Karpas-422 (cell line): ENCODE measurements around the gene TK2. TPM values are rescaled to one million over a fixed set of nuclear protein-coding genes. Genes with fewer than 3 reads are reported as not detected.

Experiments
- DNase-seq: peaks from one replicate; pipeline ENCODE4 v3.0.0-alpha.2; 2015
- H2AFZ ChIP-seq: fragments of 200-600 bp; sonication (generic); 2 replicates; pipeline ENCODE4 v1.6.1; 2014; ENCODE audit warnings: antibody characterized with exemption, low read length, mixed read lengths
- H3K27ac ChIP-seq: fragments of 200-600 bp; sonication (generic); 2 replicates; pipeline ENCODE4 v1.5.1; 2014; ENCODE audit warnings: mild to moderate bottlenecking, low read length, moderate library complexity
- H3K27me3 ChIP-seq: fragments of 200-600 bp; sonication (generic); 2 replicates; pipeline ENCODE4 v1.6.1; 2014; ENCODE audit warnings: low read length, mixed read lengths
- H3K36me3 ChIP-seq: fragments of 200-600 bp; sonication (generic); 2 replicates; pipeline ENCODE4 v1.6.1; 2014; ENCODE audit warnings: low read length, mixed read lengths; ENCODE audit not compliant: insufficient read depth
- H3K4me1 ChIP-seq: fragments of 200-600 bp; sonication (generic); 2 replicates; pipeline ENCODE4 v1.6.1; 2014; ENCODE audit warnings: mild to moderate bottlenecking, low read length, mixed read lengths
- H3K4me2 ChIP-seq: fragments of 200-600 bp; sonication (generic); 2 replicates; pipeline ENCODE4 v1.6.1; 2014; ENCODE audit warnings: low read length, low read depth, mild to moderate bottlenecking; ENCODE audit not compliant: poor library complexity, severe bottlenecking
- H3K4me3 ChIP-seq: fragments of 200-600 bp; sonication (generic); 2 replicates; pipeline ENCODE4 v1.5.1; 2014; ENCODE audit warnings: mild to moderate bottlenecking, antibody characterized with exemption, low read length, mixed read lengths
- H3K79me2 ChIP-seq: fragments of 200-600 bp; sonication (generic); 2 replicates; pipeline ENCODE4 v1.6.1; 2014; ENCODE audit warnings: mild to moderate bottlenecking, low read length, mixed read lengths
- H3K9ac ChIP-seq: fragments of 200-600 bp; sonication (generic); 2 replicates; pipeline ENCODE4 v1.6.0; 2014; ENCODE audit warnings: low read length
- H3K9me2 ChIP-seq: fragments of 200-600 bp; sonication (generic), shearing (Covaris generic); replicated peaks from 2 replicates; pipeline ENCODE4 v1.6.0; 2014; ENCODE audit warnings: mild to moderate bottlenecking, low read length, moderate library complexity; ENCODE audit not compliant: insufficient read depth
- H3K9me3 ChIP-seq: fragments of 300-700, 200-600 bp; sonication (generic); 2 replicates; pipeline ENCODE4 v1.6.1; 2014; ENCODE audit warnings: low read length, mixed read lengths
- H4K20me1 ChIP-seq: fragments of 200-600 bp; sonication (generic); 2 replicates; pipeline ENCODE4 v1.6.1; 2014; ENCODE audit warnings: mild to moderate bottlenecking, antibody characterized with exemption, low read length, low read depth; ENCODE audit not compliant: insufficient read depth
- total RNA-seq: library from RNA; depleted of rRNA; stranded (reverse); fragments of >200 nt; shearing (Covaris generic); gene quantifications from 2 replicates; pipeline ENCODE4 v1.2.3, GENCODE V29; 2014; ENCODE audit warnings: low replicate concordance

The TK2 gene
- total RNA-seq, 1 experiment from 2014 or later = 6.9 TPM

DNA sequence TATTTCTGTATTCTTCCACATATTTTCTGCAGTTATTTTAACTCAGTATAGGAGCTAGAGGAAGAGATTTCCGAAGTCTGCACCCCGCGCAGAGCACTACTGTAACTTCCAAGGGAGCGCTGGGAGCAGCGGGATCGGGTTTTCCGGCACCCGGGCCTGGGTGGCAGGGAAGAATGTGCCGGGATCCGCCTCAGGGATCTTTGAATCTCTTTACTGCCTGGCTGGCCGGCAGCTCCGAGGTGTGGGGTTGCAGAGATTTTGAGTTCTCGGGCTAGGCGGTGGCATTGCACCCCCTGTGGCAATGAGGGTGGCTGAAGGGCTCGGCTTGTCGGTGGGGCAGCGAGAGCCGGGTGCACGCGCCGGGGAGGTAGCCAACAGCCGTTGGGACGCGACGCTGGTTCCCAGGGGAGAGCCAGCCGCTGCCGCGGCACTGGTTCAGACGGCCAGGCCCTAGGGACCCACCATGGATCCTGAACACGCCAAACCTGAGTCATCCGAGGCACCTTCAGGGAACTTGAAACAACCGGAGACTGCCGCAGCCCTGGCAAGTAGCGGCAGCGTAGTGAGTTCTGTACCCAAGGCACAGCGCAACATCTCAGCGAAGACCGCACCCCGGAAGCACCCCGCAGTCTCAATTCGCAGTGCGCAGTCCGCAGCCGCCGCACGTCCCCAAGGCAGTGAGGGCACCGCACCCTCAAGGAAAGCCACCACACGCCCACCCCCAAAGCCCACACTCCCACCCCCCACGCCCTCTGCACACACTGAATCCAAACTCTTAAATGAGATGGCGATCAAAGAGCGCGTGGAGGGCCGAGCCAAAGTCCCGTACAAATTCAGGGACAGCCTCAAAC, 16.4 kb upstream of the TK2 start, which contains the start of gene CMTM1:
TSS of gene CMTM1 (plus strand) at position 389 of the 851 bp plus-strand sequence. CDS start at position 464, 75 bp downstream.
- no peak for DNase-seq
- peaks cover 8% of the 10 kb centered on the region; the same call in 1 of the 2 replicates for H3K36me3 ChIP-seq
- no peaks in the 10 kb centered on the region for H3K9me3 ChIP-seq
- no peaks in the 10 kb centered on the region for H4K20me1 ChIP-seq
- no peak within 1 kb of the TSS for H3K9ac ChIP-seq
- no peaks in the 10 kb centered on the region for H3K9me2 ChIP-seq
- no peak within 1 kb of the TSS for H3K4me2 ChIP-seq
- H3K27ac ChIP-seq = no peak within 1 kb of the TSS
- no peak within 1 kb of the TSS for H3K4me3 ChIP-seq
- H3K4me1 ChIP-seq = no peaks in the 10 kb centered on the region
- H2AFZ ChIP-seq = no peak within 1 kb of the TSS
- no peaks in the 10 kb centered on the region for H3K79me2 ChIP-seq
- H3K27me3 ChIP-seq = no peaks in the 10 kb centered on the region

DNA sequence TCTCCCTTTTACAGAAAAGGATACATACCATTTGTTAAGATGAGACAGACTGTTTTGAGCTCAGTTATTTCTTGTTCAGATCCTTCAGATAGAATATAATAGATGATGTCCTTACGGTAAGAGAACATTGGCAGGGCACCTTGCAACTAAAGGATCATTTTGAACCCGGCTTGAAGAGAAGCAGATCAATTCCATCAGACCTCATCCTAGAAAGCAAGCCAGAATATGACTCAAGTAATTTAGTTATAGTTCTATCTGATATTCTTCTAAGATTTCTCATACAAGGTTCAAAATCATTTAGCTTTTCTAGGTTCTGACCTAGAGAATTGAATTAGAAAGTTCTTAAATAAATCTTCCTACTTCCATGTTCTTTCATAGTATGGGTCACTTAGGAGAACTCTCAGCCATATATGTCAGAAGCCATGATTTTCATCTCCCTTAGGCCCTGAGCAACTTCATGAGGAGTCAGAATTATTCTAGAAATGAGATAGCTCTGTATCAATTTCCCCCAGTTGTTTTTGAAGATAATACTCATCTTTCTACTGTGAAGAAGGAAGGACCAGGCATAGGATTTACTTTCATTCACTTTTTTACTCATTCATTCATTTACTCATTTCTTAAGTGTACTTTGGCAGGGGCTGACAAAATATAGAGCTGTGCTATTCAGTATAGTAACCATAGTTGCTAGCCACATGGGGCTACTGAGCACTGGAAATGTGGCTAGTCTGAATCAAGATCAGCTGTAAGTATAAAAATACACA, 13.8 kb upstream of the TK2 start:
- DNase-seq = no peak

DNA sequence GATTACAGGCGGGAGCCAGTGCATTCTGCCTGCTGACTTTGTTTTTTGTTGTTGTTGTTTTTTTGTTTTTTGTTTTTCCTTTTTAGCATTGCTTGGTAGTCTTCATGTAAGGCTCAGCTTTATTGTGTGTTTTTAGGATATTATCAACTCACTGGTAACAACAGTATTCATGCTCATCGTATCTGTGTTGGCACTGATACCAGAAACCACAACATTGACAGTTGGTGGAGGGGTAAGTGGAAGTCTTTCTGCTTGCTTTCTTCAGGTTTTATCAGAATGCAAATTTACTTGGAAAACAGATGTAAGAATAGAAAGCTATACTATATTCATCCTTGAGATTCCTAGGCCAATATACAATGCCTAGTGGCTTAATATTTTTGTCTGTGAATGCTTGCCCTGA, 13.1 kb upstream of the TK2 start:
- Histone ChIP-seq H3K9me3 (no peaks in the 10 kb centered on the region), H3K4me3 (no peak overlapping the region), H3K79me2 (no peaks in the 10 kb centered on the region), H3K27ac (no peak overlapping the region), H3K4me1 (no peaks in the 10 kb centered on the region), H3K36me3 (peaks cover 15% of the 10 kb centered on the region; the same call in 1 of the 2 replicates), H3K9ac (no peak overlapping the region), H3K4me2 (no peak overlapping the region), H3K9me2 (no peaks in the 10 kb centered on the region), H4K20me1 (no peaks in the 10 kb centered on the region), H3K27me3 (no peaks in the 10 kb centered on the region), H2AFZ (no peak overlapping the region)
- DNase-seq = no peak

More for the DNA sequence above, 13.8 kb upstream of the TK2 start:
- Histone ChIP-seq H2AFZ (no peak overlapping the region), H3K27ac (no peak overlapping the region), H3K79me2 (no peaks in the 10 kb centered on the region), H3K9ac (no peak overlapping the region), H3K36me3 (peaks cover 12% of the 10 kb centered on the region; the same call in 1 of the 2 replicates), H3K4me3 (no peak overlapping the region), H4K20me1 (no peaks in the 10 kb centered on the region), H3K9me3 (no peaks in the 10 kb centered on the region), H3K9me2 (no peaks in the 10 kb centered on the region), H3K27me3 (no peaks in the 10 kb centered on the region), H3K4me2 (no peak overlapping the region), H3K4me1 (no peaks in the 10 kb centered on the region)

DNA sequence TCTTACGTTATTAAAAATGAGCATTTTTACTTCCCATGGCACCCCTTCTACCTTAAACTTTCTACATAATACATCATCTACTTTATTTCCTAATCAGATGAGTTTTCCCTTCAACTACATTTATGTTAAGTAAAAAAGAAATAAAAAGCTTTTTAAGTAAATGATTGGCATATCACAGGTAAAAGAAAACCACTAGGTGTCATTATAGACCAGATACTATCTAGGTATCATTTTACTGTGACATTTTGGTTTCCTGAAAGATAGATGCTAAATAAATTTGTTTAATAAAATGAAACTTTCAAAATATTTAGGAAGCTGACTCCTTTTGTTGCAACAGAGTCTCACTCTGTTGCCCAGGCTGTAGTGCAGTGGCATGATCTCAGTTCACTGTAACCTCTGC, 12.5 kb upstream of the TK2 start:
- no peaks in the 10 kb centered on the region for H3K4me1 ChIP-seq
- no peak overlapping the region for H3K9ac ChIP-seq
- H3K9me3 ChIP-seq = no peaks in the 10 kb centered on the region
- 0 out of 2 replicates have a peak, but pooled peaks cover 2% of the 10 kb centered on the region for H3K79me2 ChIP-seq
- no peak for DNase-seq
- H3K27ac ChIP-seq = no peak overlapping the region
- peaks cover 15% of the 10 kb centered on the region; the same call in 1 of the 2 replicates for H3K36me3 ChIP-seq
- no peak overlapping the region for H3K4me3 ChIP-seq
- H3K4me2 ChIP-seq = no peak overlapping the region
- H3K9me2 ChIP-seq = no peaks in the 10 kb centered on the region
- H2AFZ ChIP-seq = no peak overlapping the region
- H4K20me1 ChIP-seq = no peaks in the 10 kb centered on the region
- no peaks in the 10 kb centered on the region for H3K27me3 ChIP-seq

DNA sequence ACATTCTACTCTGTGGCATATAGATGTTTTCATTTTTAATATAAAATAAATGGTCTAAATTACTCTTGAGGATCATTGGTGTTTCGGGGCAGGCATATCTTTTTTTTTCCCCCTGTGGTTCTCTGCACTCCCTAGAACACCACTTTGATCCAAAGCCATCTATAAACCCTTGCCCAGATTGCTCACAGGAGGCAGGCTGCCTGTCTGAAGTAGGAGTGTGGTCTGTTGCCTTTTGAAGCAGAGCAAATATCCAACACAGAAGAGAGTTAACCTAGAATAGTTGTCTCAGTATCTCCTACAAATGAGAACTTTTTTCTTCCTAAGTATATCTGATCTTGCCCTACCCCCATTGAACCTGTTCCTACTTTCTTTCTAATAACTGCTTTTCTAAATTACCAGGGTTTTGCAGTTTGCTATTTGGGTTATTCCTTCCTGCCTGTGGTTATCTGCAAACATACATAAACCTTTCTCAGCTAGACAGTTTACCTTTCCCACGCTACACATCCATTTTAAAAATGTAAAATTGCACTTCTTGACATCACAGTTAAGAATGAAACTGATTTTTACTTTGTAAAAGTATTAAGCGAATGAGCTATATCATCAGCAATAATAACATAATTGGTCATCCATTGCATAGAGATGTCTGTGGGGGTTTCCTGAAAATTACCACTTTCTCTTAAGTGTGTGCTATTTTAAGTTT, 11.6 kb upstream of the TK2 start:
- Histone ChIP-seq H3K9ac (no peak overlapping the region), H3K4me2 (no peak overlapping the region), H3K27me3 (no peaks in the 10 kb centered on the region), H3K27ac (no peak overlapping the region), H2AFZ (no peak overlapping the region), H3K36me3 (peaks cover 15% of the 10 kb centered on the region; the same call in 1 of the 2 replicates), H3K9me2 (no peaks in the 10 kb centered on the region), H3K4me1 (no peaks in the 10 kb centered on the region), H3K4me3 (no peak overlapping the region), H4K20me1 (no peaks in the 10 kb centered on the region), H3K79me2 (0 out of 2 replicates have a peak, but pooled peaks cover 3% of the 10 kb centered on the region), H3K9me3 (no peaks in the 10 kb centered on the region)
- no peak for DNase-seq

DNA sequence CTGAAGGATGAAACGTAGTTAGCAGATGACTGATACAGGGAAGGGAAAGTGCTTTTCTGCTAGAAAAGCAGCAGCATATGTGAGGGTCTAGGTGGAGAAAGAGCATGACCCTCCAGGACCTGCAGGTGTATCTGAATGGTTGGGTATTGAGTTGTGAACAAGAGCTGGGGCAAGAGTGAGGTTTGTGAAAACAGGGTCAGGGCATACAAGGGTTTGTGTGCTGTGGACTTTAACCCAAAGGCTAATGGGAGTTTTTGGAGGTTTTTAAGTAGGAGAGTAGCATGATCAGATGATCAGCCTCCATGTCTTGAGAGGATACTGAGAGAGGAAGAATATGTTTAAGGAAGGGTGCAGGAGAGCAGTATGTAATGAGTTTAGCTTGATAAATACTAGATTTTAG, 10.2 kb upstream of the TK2 start:
- Histone ChIP-seq H3K9me3 (no peaks in the 10 kb centered on the region), H3K4me1 (no peaks in the 10 kb centered on the region), H3K27ac (no peak overlapping the region), H4K20me1 (no peaks in the 10 kb centered on the region), H3K27me3 (no peaks in the 10 kb centered on the region), H2AFZ (no peak overlapping the region), H3K9ac (no peak overlapping the region), H3K4me2 (no peak overlapping the region), H3K4me3 (no peak overlapping the region), H3K9me2 (no peaks in the 10 kb centered on the region), H3K36me3 (peaks cover 12% of the 10 kb centered on the region; the same call in 1 of the 2 replicates), H3K79me2 (0 out of 2 replicates have a peak, but pooled peaks cover 7% of the 10 kb centered on the region)
- no peak for DNase-seq

DNA sequence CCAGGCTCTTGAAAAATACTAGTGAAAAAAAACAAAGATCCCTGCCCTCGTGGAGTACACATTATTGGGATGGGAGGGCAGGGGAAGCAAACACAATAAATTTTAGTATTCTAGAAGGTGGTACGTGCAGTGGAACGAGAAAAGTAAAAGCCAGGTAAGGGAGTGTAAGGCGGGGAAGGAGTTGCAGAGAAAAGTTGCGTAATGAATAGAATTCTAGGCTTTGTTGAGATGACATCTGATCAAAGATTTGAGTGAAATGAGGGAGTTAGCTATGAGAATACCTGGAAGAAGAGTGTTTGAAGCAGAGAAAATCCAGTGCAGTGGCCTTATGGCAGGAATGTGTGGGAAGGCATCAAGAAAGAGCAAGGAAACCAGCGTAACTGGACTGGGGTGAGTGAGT, 4.6 kb upstream of the TK2 start:
- no peak overlapping the region for H2AFZ ChIP-seq
- H3K4me2 ChIP-seq = no peak overlapping the region
- H3K79me2 ChIP-seq = peaks cover 27% of the 10 kb centered on the region
- H4K20me1 ChIP-seq = no peaks in the 10 kb centered on the region
- H3K9ac ChIP-seq = no peak overlapping the region
- H3K4me3 ChIP-seq = no peak overlapping the region
- 0 out of 2 replicates have a peak, but pooled peaks cover 3% of the 10 kb centered on the region for H3K36me3 ChIP-seq
- H3K27ac ChIP-seq = no peak overlapping the region
- no peaks in the 10 kb centered on the region for H3K9me2 ChIP-seq
- no peaks in the 10 kb centered on the region for H3K27me3 ChIP-seq
- no peaks in the 10 kb centered on the region for H3K9me3 ChIP-seq
- H3K4me1 ChIP-seq = peaks cover 36% of the 10 kb centered on the region
- no peak for DNase-seq
